DOHH2 (cell line): Measurements from ENCODE around the gene MMADHC.

ENCODE experiments used
- EZH2phosphoT487 ChIP-seq: fragments of 200-600 bp; sonication (generic); IDR thresholded peaks from 2 replicates; pipeline ENCODE4 v1.6.1; 2017; ENCODE audit warnings: borderline replicate concordance, mild to moderate bottlenecking, antibody characterized with exemption, low read length, moderate library complexity, mixed read lengths
- TF ChIP-seq, protein P1 (sequence below): fragments of 200-600 bp; sonication (generic); IDR thresholded peaks from one replicate; pipeline ENCODE4 v1.5.1; 2014; ENCODE audit warnings: antibody characterized with exemption, mild to moderate bottlenecking, low read depth, low read length; ENCODE audit not compliant: poor library complexity, severe bottlenecking

DNA sequence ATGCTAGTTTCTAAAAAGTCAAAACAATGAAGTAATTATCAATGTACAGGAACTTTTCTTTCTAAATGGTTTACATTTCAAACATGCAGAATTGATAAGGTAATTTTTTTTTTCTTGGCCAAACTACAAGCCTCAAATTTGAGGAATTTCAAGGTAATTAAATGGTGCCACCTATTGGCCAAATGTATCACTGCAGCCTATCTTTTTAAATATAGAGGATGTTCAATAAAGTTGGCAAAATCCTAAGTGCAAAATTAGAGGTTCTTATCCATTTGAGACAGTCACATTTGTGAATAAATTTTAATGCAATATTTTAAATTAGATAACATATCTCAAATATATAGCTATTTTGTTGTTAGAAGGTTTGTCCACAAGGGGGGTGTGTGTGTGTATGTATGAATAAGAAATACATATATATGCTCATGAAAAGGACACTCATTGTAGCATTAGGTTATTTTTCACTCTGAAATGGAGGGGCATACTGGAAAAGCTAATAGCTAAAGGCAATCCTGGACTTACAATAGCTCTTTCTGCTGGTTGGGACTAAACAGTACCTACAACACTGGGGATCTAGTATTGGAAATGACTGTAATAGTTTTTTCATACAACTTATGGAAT lies 26.2 kb downstream of the MMADHC start:
- TF ChIP-seq, protein P1, sequence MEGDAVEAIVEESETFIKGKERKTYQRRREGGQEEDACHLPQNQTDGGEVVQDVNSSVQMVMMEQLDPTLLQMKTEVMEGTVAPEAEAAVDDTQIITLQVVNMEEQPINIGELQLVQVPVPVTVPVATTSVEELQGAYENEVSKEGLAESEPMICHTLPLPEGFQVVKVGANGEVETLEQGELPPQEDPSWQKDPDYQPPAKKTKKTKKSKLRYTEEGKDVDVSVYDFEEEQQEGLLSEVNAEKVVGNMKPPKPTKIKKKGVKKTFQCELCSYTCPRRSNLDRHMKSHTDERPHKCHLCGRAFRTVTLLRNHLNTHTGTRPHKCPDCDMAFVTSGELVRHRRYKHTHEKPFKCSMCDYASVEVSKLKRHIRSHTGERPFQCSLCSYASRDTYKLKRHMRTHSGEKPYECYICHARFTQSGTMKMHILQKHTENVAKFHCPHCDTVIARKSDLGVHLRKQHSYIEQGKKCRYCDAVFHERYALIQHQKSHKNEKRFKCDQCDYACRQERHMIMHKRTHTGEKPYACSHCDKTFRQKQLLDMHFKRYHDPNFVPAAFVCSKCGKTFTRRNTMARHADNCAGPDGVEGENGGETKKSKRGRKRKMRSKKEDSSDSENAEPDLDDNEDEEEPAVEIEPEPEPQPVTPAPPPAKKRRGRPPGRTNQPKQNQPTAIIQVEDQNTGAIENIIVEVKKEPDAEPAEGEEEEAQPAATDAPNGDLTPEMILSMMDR: peak; percentile 80
- TF ChIP-seq EZH2phosphoT487: no peak
